ENCODE measurements around the gene USF2.
A peak's percentile ranks its signal among the peaks of the same experiment; 100 is the strongest.

USF2 gene

GRCh38 chr19:35241417-35241816 lies 27.3 kb upstream of the USF2 start:
- DNase-seq (ENCODE audit: low read depth in 2 of 2): no peak

GRCh38 chr19:35246466-35247092 lies 22.2 kb upstream of the USF2 start:
- DNase-seq (ENCODE audit: low read depth in 2 of 2): no peak

GRCh38 chr19:35247526-35248309 lies 21.0 kb upstream of the USF2 start:
- DNase-seq (ENCODE audit: low read depth in 2 of 2): no peak

- DNase-seq (ENCODE audit: low read depth in 2 of 2): peak in 1 of 2 donors; percentile 41
Observed at GRCh38 chr19:35248310-35249145, 20.2 kb upstream of the USF2 start, which contains the start of gene LSR. TSS of gene LSR (plus strand) at chr19:35249002. CDS start at chr19:35249023, 21 bp downstream.

GRCh38 chr19:35249146-35249847 lies 19.5 kb upstream of the USF2 start:
- DNase-seq (ENCODE audit: low read depth in 2 of 2): no peak

GRCh38 chr19:35249848-35250711 lies 18.7 kb upstream of the USF2 start:
- no peak for DNase-seq (ENCODE audit: low read depth in 2 of 2)

GRCh38 chr19:35251456-35251855 lies 17.3 kb upstream of the USF2 start:
- no peak for DNase-seq (ENCODE audit: low read depth in 2 of 2)

GRCh38 chr19:35253316-35254286 lies 15.2 kb upstream of the USF2 start:
- DNase-seq (ENCODE audit: low read depth in 2 of 2): no peak

GRCh38 chr19:35254341-35255297 lies 14.1 kb upstream of the USF2 start:
- no peak for DNase-seq (ENCODE audit: low read depth in 2 of 2)

- no peak for DNase-seq (ENCODE audit: low read depth in 2 of 2)
Observed at GRCh38 chr19:35256566-35256965, 12.2 kb upstream of the USF2 start.

GRCh38 chr19:35257113-35257461 lies 11.7 kb upstream of the USF2 start:
- no peak for DNase-seq (ENCODE audit: low read depth in 2 of 2)

GRCh38 chr19:35260694-35261304 lies 8.0 kb upstream of the USF2 start:
- DNase-seq (ENCODE audit: low read depth in 2 of 2): no peak

GRCh38 chr19:35261356-35262100 lies 7.2 kb upstream of the USF2 start:
- DNase-seq (ENCODE audit: low read depth in 2 of 2): no peak

GRCh38 chr19:35262101-35262761 lies 6.5 kb upstream of the USF2 start:
- DNase-seq (ENCODE audit: low read depth in 2 of 2): no peak

GRCh38 chr19:35264268-35265125 lies 4.3 kb upstream of the USF2 start:
- no peak for DNase-seq (ENCODE audit: low read depth in 2 of 2)
